GM12874 (cell line): Measurements from ENCODE around the gene PLEKHG3.

Experiments used
- TF ChIP-seq, protein P1 (sequence below): IDR thresholded peaks from 2 replicates; pipeline ENCODE4 v1.5.1; 2011; ENCODE audit warnings: low read depth, mild to moderate bottlenecking, control low read depth, low read length, moderate library complexity; ENCODE audit not compliant: insufficient read depth

PLEKHG3 gene

GRCh38 chr14:64795921-64796320, 91.7 kb downstream of the PLEKHG3 start:
- TF ChIP-seq, protein P1, sequence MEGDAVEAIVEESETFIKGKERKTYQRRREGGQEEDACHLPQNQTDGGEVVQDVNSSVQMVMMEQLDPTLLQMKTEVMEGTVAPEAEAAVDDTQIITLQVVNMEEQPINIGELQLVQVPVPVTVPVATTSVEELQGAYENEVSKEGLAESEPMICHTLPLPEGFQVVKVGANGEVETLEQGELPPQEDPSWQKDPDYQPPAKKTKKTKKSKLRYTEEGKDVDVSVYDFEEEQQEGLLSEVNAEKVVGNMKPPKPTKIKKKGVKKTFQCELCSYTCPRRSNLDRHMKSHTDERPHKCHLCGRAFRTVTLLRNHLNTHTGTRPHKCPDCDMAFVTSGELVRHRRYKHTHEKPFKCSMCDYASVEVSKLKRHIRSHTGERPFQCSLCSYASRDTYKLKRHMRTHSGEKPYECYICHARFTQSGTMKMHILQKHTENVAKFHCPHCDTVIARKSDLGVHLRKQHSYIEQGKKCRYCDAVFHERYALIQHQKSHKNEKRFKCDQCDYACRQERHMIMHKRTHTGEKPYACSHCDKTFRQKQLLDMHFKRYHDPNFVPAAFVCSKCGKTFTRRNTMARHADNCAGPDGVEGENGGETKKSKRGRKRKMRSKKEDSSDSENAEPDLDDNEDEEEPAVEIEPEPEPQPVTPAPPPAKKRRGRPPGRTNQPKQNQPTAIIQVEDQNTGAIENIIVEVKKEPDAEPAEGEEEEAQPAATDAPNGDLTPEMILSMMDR = no peak

GRCh38 chr14:64796369-64796768, 92.1 kb downstream of the PLEKHG3 start:
- TF ChIP-seq, protein P1 = no peak

DNA sequence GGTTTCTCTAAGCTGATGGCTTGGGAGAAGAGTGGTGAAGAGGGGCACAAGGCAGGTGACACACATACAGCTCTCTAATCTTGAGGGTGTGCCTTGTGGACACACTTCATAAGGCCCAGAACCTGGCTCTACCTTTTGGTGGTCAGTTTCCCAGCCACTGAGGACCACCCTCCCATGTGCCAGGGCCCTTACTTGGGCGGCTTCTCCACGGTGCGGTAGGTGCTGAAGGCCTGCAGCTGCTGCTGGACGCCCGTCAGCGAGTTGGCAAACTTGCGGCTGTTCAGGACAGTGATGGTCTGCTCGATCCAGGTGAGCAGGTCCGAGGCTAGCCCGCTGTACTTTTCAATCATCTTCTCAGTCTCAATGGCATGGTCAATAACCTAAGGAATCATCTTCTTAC, 95.3 kb downstream of the PLEKHG3 start:
- TF ChIP-seq, protein P1 = no peak
